SU-DHL-6 (cell line): Measurements from ENCODE around the gene RXRB.

Experiments used
- H2AFZ ChIP-seq: fragments of 200-600 bp; sonication (generic); 2 replicates; pipeline ENCODE4 v1.6.1; 2014; ENCODE audit warnings: low read depth, mild to moderate bottlenecking, moderate library complexity, mixed read lengths, antibody characterized with exemption, low read length; ENCODE audit not compliant: severe bottlenecking
- H3F3A ChIP-seq: fragments of 200-600 bp; shearing (Covaris generic); 2 replicates; pipeline ENCODE4 v1.6.0; 2016; ENCODE audit warnings: antibody characterized with exemption, mild to moderate bottlenecking; ENCODE audit not compliant: insufficient read depth
- H3K27ac ChIP-seq: fragments of 200-600 bp; sonication (generic); 2 replicates; pipeline ENCODE4 v1.5.1; 2016; ENCODE audit warnings: low read depth, mild to moderate bottlenecking, low read length, moderate library complexity, mixed read lengths
- H3K27me3 ChIP-seq: fragments of 200-600 bp; sonication (generic), shearing (Covaris generic); 2 replicates; pipeline ENCODE4 v1.6.0; 2014; ENCODE audit warnings: mild to moderate bottlenecking, low read length
- H3K36me3 ChIP-seq: fragments of 200-600 bp; sonication (generic); 2 replicates; pipeline ENCODE4 v1.6.1; 2014; ENCODE audit warnings: mild to moderate bottlenecking, low read length, mixed read lengths
- H3K4me2 ChIP-seq: fragments of 300-600, 200-600 bp; shearing (Covaris generic), sonication (generic); 2 replicates; pipeline ENCODE4 v1.6.0; 2014; ENCODE audit warnings: low read length, low read depth, mild to moderate bottlenecking; ENCODE audit not compliant: poor library complexity, severe bottlenecking
- H3K4me3 ChIP-seq: fragments of 200-600 bp; sonication (generic); 2 replicates; pipeline ENCODE4 v1.5.1; 2014; ENCODE audit warnings: antibody characterized with exemption, low read length, mild to moderate bottlenecking, mixed read lengths; ENCODE audit not compliant: insufficient read depth, poor library complexity, severe bottlenecking
- H3K79me2 ChIP-seq: fragments of 200-600 bp; sonication (generic); 2 replicates; pipeline ENCODE4 v1.6.1; 2014; ENCODE audit warnings: mild to moderate bottlenecking, low read length, moderate library complexity; ENCODE audit not compliant: insufficient read depth
- H3K9ac ChIP-seq: fragments of 200-600 bp; sonication (generic); 2 replicates; pipeline ENCODE4 v1.7.0; 2014; ENCODE audit warnings: mild to moderate bottlenecking, low read length
- H3K9me2 ChIP-seq: fragments of 200-600 bp; sonication (generic); replicated peaks from 2 replicates; pipeline ENCODE4 v1.6.1; 2014; ENCODE audit warnings: low read length; ENCODE audit not compliant: insufficient read depth
- H3K9me3 ChIP-seq: fragments of 200-600 bp; sonication (generic); 2 replicates; pipeline ENCODE4 v1.6.1; 2014; ENCODE audit warnings: low read length, mixed read lengths; ENCODE audit not compliant: insufficient read depth
- H4K20me1 ChIP-seq: fragments of 200-600 bp; sonication (generic); 2 replicates; pipeline ENCODE4 v1.6.1; 2014; ENCODE audit warnings: low read depth, mild to moderate bottlenecking, antibody characterized with exemption, low read length, moderate library complexity, mixed read lengths
- CTCF ChIP-seq: fragments of 200-600 bp; sonication (generic); IDR thresholded peaks from one replicate; pipeline ENCODE4 v1.5.1; 2017; ENCODE audit warnings: antibody characterized with exemption, mild to moderate bottlenecking, low read length, moderate library complexity; ENCODE audit not compliant: insufficient read depth, poor library complexity, severe bottlenecking
- EZH2phosphoT487 ChIP-seq: fragments of 200-600 bp; sonication (generic), shearing (Covaris generic); conservative IDR thresholded peaks from 2 replicates; pipeline ENCODE4 v1.6.1; 2018; ENCODE audit warnings: mild to moderate bottlenecking, antibody characterized with exemption, low read length, moderate library complexity, mixed read lengths

The RXRB gene

GRCh38 chr6:33203443-33204164, 3.1 kb upstream of the RXRB start:
- H3K9ac ChIP-seq, result peak overlapping the region; percentile 3; the same call in 1 of the 2 replicates
- TF ChIP-seq EZH2phosphoT487 (no peak), CTCF (no peak)
- no peaks in the 10 kb centered on the region for H3K27me3 ChIP-seq
- H3F3A ChIP-seq, result peaks cover 32% of the 10 kb centered on the region
- H2AFZ ChIP-seq, result no peak overlapping the region
- peak overlapping the region; percentile 10; the same call in 1 of the 2 replicates for H3K27ac ChIP-seq
- peaks cover 28% of the 10 kb centered on the region for H3K79me2 ChIP-seq
- peak overlapping the region; percentile 71 for H3K4me2 ChIP-seq
- H4K20me1 ChIP-seq, result no peaks in the 10 kb centered on the region
- no peaks in the 10 kb centered on the region for H3K9me2 ChIP-seq
- no peaks in the 10 kb centered on the region for H3K9me3 ChIP-seq
- 0 out of 2 replicates have a peak, but pooled peaks cover 3% of the 10 kb centered on the region for H3K36me3 ChIP-seq
- H3K4me3 ChIP-seq, result peak overlapping the region; percentile 8

- no peak overlapping the region for H3K9ac ChIP-seq
- no peak for TF ChIP-seq EZH2phosphoT487
- TF ChIP-seq CTCF, result no peak
- H3K4me2 ChIP-seq, result no peak overlapping the region
- H4K20me1 ChIP-seq, result no peaks in the 10 kb centered on the region
- H3K27ac ChIP-seq, result no peak overlapping the region
- H3K79me2 ChIP-seq, result peaks cover 33% of the 10 kb centered on the region
- H3K4me3 ChIP-seq, result no peak overlapping the region
- H3K27me3 ChIP-seq, result no peaks in the 10 kb centered on the region
- H3K36me3 ChIP-seq, result 0 out of 2 replicates have a peak, but pooled peaks cover 3% of the 10 kb centered on the region
- H3K9me3 ChIP-seq, result no peaks in the 10 kb centered on the region
- H3F3A ChIP-seq, result peaks cover 40% of the 10 kb centered on the region
- H3K9me2 ChIP-seq, result no peaks in the 10 kb centered on the region
- no peak overlapping the region for H2AFZ ChIP-seq
Observed at GRCh38 chr6:33202799-33203198, 2.3 kb upstream of the RXRB start.

- Histone ChIP-seq H3K4me3 (peak overlapping the region; percentile 97), H2AFZ (no peak overlapping the region), H3K9me2 (no peaks in the 10 kb centered on the region), H3K4me2 (peak overlapping the region; percentile 73), H3K9me3 (no peaks in the 10 kb centered on the region), H3K9ac (peak overlapping the region; percentile 85), H3K79me2 (peaks cover 33% of the 10 kb centered on the region), H4K20me1 (no peaks in the 10 kb centered on the region), H3F3A (peaks cover 46% of the 10 kb centered on the region), H3K27ac (no peak overlapping the region), H3K27me3 (no peaks in the 10 kb centered on the region), H3K36me3 (peaks cover 8% of the 10 kb centered on the region)
- TF ChIP-seq CTCF, result no peak
- no peak for TF ChIP-seq EZH2phosphoT487
Observed at GRCh38 chr6:33201935-33202334, 1.5 kb upstream of the RXRB start.
